ENCODE data around the gene CDCP1. TPM values are rescaled to one million over a fixed set of nuclear protein-coding genes. Genes with fewer than 3 reads are reported as not detected.
"Not testable (repeated sequence)": the region's sequence is repeated elsewhere in the genome, so short reads cannot be mapped to it uniquely, and the experiment has no call there.

The CDCP1 gene
- total RNA-seq, 1 donor from 2014 or later = 0.57 TPM

DNA sequence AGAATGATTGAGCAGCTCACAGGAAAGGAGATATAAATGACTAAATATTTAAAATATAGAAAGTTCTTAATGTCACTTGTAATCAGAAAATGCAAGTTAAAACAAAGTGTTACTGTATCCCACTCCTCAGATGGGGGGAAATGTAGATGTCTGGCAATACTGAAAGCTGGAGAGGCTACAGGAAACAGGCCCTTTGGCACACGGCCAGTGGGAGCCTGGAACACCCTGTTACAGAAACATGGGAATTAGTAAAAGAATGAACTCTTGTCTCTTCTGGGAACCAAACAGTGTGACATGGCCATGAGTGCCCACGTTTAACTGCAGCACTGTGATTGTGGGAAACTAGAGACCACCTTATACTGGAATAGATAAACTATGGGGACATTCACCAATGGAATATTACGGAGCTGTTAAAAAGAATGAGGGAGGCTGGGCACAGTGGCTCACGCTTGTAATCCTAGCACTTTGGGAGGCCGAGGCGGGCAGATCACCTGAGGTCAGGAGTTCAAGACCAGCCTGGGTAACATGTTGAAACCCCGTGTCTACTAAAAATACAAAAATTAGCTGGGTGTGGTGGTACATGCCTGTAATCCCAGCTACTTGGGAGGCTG is 50.2 kb downstream of the CDCP1 start:
- intact Hi-C loops (cut with DNase I) = no loop called here
- no peak for DNase-seq (ENCODE audit: low spot score)

DNA sequence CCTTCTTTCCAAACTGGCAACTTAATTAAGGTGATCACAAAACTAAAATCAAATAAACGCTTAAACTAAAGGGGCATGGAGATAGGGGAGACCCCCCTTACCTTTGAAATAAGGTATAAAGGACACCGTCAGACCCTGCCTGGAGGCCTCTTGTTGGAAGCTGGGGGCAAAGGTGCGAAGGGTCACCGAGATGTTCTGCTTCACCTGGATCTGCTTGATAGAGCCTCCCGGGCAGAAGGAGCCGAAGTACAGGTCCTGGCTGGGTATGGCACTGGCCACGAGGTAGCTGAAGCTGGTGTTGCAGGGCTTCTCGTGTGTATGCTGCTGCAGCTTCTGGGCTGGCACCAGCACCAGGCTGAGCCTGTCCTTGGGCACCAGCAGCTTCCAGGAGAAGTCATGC is 53.0 kb downstream of the CDCP1 start:
- intact Hi-C loops (cut with DNase I) = no loop called here
- DNase-seq (ENCODE audit: low spot score) = no peak

GRCh38 chr3:45092132-45093031 is 53.8 kb downstream of the CDCP1 start:
- intact Hi-C loops (cut with DNase I) = no loop called here
- no peak for DNase-seq (ENCODE audit: low spot score)

- no peak for DNase-seq (ENCODE audit: low spot score)
- intact Hi-C loops (cut with DNase I) = no loop called here
Measured at GRCh38 chr3:45090855-45091254, 55.3 kb downstream of the CDCP1 start.

DNA sequence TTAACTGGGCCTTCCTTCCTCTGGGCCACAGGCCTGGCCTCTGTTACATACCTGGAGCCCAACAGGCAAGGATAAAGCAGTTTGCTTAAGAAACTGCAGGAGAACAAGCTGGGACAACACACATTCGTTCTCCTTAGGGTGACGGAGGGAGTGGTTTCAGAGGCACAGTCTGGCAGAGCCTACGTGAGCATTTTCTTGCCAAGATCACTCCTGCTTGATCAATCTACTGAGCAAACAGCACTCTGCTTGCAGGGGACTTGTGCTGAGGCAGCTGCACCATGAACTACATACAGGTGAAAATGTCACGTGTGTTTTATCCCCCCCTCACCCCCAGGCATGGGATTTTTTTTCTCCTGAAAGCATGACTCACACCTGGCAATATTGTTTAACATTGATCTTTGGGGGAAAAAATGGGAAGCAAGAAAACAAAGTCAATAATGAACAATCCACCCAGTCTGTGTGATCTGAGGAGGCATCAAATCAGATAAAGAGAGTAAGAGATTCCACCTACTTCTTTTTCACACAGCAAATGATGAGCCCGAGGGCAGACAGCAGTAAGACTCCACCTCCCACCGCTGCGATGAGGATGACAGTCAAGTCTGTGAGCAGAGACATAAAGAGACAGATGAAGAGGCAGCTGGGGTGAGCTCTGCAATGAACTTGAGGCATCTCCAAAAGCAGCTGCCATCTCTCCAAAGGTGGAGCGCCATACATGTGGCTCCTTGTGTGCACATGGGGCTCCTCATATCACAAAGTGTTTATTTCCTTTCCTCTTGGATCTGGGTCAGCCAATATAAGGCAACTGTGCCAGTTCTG is 57.4 kb downstream of the CDCP1 start:
- no peak for DNase-seq (ENCODE audit: low spot score)
- intact Hi-C loops (cut with DNase I) = no loop called here

DNA sequence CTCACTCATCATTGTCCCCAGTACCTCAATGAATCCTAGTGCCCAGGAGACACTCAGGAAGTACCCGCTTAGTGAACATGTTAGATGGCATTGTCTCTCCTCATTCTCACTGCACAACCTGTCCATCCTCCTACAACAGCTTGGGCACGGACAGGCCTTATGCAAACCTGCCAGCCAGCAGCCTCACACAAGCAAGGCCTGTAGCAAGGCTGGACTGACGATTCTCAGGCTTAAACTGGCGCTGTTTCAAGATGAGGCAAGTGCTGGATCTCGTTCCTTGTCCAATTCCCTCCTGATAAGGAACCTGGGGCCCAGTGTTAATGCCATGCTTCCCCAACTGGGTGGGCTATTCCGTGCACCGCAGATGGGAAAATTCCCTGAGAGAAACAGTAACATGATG is 59.0 kb downstream of the CDCP1 start:
- DNase-seq (ENCODE audit: low spot score) = no peak

GRCh38 chr3:45084820-45085816 is 61.1 kb downstream of the CDCP1 start:
- no peak for DNase-seq (ENCODE audit: low spot score)
- intact Hi-C loops (cut with DNase I) = no loop called here

More for the DNA sequence above, 59.0 kb downstream of the CDCP1 start:
- intact Hi-C loops (cut with DNase I) = no loop called here

GRCh38 chr3:45084361-45084760 is 61.8 kb downstream of the CDCP1 start:
- intact Hi-C loops (cut with DNase I) = no loop called here
- no peak for DNase-seq (ENCODE audit: low spot score)

DNA sequence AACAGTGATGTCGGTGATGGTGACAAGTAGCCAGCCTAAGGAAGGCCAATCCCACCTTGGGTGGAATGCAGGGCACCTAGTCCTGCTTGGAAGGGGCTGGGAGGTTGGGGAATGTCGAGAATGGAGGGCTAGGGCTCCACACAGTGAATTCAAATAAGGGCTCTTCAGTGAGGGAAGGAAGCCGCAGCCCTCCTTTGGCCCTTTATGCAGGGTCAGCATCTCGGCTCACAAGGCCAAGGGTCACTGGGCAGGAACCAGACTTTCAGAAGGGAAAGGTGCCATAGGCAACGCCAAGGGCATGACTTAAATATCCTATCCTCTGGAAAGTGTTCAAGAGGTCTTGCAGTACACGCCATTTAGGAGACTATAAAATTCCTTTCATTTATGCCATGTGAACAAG is 63.2 kb downstream of the CDCP1 start:
- no peak for DNase-seq (ENCODE audit: low spot score)
- intact Hi-C loops (cut with DNase I) = no loop called here

GRCh38 chr3:45082142-45082538 is 64.0 kb downstream of the CDCP1 start:
- intact Hi-C loops (cut with DNase I) = no loop called here
- no peak for DNase-seq (ENCODE audit: low spot score)

- intact Hi-C loops (cut with DNase I) = no loop called here
- no peak for DNase-seq (ENCODE audit: low spot score)
Measured at GRCh38 chr3:45081506-45082141, 64.6 kb downstream of the CDCP1 start.

DNA sequence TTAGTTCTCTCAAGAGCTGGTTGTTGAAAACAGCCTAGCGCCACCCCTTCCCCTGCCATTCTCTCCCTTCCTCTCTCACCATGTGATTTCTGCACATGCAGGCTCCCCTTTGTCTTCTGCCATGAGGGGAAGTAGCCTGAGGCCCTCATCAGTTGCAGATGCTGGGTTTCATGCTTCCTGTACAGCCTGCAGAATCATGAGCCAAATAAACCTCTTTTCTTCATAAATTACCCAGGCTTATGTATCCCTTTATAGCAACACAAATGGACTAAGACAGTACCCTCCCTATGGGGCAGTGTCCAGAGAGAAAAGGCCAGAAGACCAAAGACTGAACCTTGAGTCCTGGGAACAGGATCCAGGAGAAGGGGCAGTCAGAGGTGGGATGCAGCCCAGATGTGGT is 65.4 kb downstream of the CDCP1 start:
- intact Hi-C loops (cut with DNase I) = no loop called here
- DNase-seq (ENCODE audit: low spot score) = no peak

GRCh38 chr3:45079715-45080114 is 66.5 kb downstream of the CDCP1 start:
- DNase-seq (ENCODE audit: low spot score) = no peak
- intact Hi-C loops (cut with DNase I) = no loop called here

GRCh38 chr3:45078910-45079522 is 67.2 kb downstream of the CDCP1 start:
- intact Hi-C loops (cut with DNase I) = no loop called here
- no peak for DNase-seq (ENCODE audit: low spot score)

GRCh38 chr3:45078256-45078655 is 67.9 kb downstream of the CDCP1 start:
- intact Hi-C loops (cut with DNase I); DNase-seq (ENCODE audit: low spot score): not testable (repeated sequence)

DNA sequence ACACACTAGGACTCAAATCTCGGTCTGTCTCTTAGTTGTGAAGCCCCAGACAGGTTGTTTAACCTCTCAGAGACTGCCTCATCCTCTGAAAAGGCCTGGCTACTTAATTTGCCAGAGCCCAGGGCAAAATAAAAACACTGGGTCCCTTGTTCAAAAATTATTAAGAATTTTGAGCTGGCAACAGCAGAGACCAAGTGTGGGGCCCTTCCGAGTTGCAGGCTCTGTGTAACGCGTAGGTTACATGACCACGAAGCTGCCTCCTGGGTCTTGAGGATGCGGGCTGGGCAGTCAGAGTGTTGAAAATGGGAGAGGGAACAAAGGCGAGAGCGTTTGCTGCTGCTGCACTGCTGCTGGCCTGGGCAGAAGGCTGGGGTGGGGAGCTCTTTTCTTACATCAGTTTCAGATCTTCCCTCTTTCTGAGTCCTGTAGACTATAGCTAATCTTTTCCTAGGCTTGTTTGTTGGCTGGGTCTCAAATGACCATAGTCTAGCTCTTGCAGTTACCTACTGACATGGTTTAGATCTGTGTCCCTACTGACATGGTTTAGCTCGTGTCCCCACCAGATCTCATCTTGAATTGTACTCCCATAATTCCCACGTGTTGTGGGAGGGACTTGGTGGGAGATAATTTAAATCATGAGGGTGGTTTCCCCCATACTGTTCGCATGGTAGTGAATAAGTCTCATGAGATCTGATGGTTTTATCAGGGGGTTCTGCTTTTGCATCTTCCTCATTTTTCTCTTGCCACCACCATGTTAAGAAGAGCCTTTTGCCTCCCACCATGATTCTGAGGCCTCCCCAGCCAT is 70.2 kb downstream of the CDCP1 start:
- no peak for DNase-seq (ENCODE audit: low spot score)
- intact Hi-C loops (cut with DNase I) = no loop called here

DNA sequence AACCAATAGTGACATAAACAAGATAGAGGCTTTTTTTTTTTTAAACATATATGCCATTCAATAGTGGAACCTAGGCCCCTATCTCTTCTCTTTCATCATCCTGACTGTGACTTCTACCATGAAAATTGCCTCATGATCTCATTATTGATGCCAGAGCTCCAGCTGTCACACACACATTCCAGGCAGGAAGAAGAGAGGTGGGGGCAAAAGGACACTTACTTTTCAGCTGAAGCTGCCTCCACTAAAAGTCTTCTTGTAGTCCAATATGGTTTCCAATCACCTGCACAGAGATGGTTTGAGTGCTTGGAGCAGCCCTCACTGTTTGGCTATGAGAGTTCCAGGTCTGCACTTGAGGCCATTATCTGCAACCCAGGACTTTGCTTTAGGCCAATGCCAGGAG is 75.1 kb downstream of the CDCP1 start:
- no peak for DNase-seq (ENCODE audit: low spot score)
- intact Hi-C loops (cut with DNase I) = no loop called here

- no peak for DNase-seq (ENCODE audit: low spot score)
- intact Hi-C loops (cut with DNase I) = no loop called here
Measured at GRCh38 chr3:45067941-45068340, 78.2 kb downstream of the CDCP1 start.

Data from cardiac septum (tissue), 1 donor.